Measurements from ENCODE around the gene SLC35F3. TPM values are rescaled to one million over a fixed set of nuclear protein-coding genes. Genes with fewer than 3 reads are reported as not detected.

Gene SLC35F3
- total RNA-seq, 1 experiment from 2014 or later = 0.94 TPM

DNA sequence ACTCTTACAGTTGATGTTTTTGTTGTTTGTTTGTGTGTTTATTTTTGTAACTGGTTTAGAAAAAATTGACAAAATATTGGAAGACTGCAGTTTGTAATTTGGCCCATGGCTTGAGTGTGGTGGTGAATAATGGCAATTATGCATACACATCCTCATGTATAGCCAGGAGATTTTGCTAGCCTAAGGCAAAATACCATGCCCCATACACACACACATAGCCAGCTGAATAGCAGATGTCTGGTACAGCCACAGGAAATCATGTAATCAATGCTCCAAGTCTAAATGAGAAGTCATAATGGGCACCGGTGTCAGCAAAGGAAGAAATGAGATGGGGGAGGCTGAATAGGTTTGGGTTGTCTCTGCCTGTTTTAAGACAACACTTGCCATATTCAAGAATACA, 333.6 kb downstream of the SLC35F3 start:
- ChIA-PET POLR2A (no interaction called here), CTCF (interaction anchor here (1.7 kb wide), 1 partner anchor 72 kb away, joined by 6 read pairs; no protein-coding TSS in a partner anchor)
- Mint-ChIP-seq H3K4me3 (no peak overlapping the region), H3K4me1 (peaks cover 4% of the 10 kb centered on the region; the same call in 1 of the 2 replicates), H3K36me3 (no peaks in the 10 kb centered on the region), H3K27ac (no peak overlapping the region), H3K9me3 (no peaks in the 10 kb centered on the region), H3K27me3 (ENCODE audit: low read depth) (no peaks in the 10 kb centered on the region; the same call in 1 of the 2 replicates)
- no peak for ATAC-seq
- no peak for DNase-seq (ENCODE audit: low spot score)
- TF ChIP-seq, protein P1, sequence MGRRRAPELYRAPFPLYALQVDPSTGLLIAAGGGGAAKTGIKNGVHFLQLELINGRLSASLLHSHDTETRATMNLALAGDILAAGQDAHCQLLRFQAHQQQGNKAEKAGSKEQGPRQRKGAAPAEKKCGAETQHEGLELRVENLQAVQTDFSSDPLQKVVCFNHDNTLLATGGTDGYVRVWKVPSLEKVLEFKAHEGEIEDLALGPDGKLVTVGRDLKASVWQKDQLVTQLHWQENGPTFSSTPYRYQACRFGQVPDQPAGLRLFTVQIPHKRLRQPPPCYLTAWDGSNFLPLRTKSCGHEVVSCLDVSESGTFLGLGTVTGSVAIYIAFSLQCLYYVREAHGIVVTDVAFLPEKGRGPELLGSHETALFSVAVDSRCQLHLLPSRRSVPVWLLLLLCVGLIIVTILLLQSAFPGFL (CRISPR knock-in tag; IDR thresholded peaks at IDR 0.05; ENCODE audit: borderline replicate concordance) = no peak
- no peak for TF ChIP-seq TCF7 (CRISPR knock-in tag; IDR thresholded peaks at IDR 0.05; ENCODE audit: low read depth)
- no peak for TF ChIP-seq JAZF1 (CRISPR knock-in tag; IDR thresholded peaks at IDR 0.05)
- TF ChIP-seq, protein P2, sequence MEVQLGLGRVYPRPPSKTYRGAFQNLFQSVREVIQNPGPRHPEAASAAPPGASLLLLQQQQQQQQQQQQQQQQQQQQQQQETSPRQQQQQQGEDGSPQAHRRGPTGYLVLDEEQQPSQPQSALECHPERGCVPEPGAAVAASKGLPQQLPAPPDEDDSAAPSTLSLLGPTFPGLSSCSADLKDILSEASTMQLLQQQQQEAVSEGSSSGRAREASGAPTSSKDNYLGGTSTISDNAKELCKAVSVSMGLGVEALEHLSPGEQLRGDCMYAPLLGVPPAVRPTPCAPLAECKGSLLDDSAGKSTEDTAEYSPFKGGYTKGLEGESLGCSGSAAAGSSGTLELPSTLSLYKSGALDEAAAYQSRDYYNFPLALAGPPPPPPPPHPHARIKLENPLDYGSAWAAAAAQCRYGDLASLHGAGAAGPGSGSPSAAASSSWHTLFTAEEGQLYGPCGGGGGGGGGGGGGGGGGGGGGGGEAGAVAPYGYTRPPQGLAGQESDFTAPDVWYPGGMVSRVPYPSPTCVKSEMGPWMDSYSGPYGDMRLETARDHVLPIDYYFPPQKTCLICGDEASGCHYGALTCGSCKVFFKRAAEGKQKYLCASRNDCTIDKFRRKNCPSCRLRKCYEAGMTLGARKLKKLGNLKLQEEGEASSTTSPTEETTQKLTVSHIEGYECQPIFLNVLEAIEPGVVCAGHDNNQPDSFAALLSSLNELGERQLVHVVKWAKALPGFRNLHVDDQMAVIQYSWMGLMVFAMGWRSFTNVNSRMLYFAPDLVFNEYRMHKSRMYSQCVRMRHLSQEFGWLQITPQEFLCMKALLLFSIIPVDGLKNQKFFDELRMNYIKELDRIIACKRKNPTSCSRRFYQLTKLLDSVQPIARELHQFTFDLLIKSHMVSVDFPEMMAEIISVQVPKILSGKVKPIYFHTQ (CRISPR knock-in tag; IDR thresholded peaks at IDR 0.05) = no peak
- TF ChIP-seq GABPB1 (CRISPR knock-in tag; IDR thresholded peaks at IDR 0.05) = no peak
- TF ChIP-seq, protein P3, sequence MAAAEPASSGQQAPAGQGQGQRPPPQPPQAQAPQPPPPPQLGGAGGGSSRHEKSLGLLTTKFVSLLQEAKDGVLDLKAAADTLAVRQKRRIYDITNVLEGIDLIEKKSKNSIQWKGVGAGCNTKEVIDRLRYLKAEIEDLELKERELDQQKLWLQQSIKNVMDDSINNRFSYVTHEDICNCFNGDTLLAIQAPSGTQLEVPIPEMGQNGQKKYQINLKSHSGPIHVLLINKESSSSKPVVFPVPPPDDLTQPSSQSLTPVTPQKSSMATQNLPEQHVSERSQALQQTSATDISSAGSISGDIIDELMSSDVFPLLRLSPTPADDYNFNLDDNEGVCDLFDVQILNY (CRISPR knock-in tag; IDR thresholded peaks at IDR 0.05) = no peak
- TF ChIP-seq SOX15 (CRISPR knock-in tag; IDR thresholded peaks at IDR 0.05) = no peak
- TF ChIP-seq, protein P4, sequence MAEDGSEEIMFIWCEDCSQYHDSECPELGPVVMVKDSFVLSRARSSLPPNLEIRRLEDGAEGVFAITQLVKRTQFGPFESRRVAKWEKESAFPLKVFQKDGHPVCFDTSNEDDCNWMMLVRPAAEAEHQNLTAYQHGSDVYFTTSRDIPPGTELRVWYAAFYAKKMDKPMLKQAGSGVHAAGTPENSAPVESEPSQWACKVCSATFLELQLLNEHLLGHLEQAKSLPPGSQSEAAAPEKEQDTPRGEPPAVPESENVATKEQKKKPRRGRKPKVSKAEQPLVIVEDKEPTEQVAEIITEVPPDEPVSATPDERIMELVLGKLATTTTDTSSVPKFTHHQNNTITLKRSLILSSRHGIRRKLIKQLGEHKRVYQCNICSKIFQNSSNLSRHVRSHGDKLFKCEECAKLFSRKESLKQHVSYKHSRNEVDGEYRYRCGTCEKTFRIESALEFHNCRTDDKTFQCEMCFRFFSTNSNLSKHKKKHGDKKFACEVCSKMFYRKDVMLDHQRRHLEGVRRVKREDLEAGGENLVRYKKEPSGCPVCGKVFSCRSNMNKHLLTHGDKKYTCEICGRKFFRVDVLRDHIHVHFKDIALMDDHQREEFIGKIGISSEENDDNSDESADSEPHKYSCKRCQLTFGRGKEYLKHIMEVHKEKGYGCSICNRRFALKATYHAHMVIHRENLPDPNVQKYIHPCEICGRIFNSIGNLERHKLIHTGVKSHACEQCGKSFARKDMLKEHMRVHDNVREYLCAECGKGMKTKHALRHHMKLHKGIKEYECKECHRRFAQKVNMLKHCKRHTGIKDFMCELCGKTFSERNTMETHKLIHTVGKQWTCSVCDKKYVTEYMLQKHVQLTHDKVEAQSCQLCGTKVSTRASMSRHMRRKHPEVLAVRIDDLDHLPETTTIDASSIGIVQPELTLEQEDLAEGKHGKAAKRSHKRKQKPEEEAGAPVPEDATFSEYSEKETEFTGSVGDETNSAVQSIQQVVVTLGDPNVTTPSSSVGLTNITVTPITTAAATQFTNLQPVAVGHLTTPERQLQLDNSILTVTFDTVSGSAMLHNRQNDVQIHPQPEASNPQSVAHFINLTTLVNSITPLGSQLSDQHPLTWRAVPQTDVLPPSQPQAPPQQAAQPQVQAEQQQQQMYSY (CRISPR knock-in tag; IDR thresholded peaks at IDR 0.05) = no peak
- TF ChIP-seq MXD4 (CRISPR knock-in tag; IDR thresholded peaks at IDR 0.05; ENCODE audit: borderline replicate concordance) = no peak
- TF ChIP-seq, protein P5, sequence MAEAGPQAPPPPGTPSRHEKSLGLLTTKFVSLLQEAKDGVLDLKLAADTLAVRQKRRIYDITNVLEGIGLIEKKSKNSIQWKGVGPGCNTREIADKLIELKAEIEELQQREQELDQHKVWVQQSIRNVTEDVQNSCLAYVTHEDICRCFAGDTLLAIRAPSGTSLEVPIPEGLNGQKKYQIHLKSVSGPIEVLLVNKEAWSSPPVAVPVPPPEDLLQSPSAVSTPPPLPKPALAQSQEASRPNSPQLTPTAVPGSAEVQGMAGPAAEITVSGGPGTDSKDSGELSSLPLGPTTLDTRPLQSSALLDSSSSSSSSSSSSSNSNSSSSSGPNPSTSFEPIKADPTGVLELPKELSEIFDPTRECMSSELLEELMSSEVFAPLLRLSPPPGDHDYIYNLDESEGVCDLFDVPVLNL (CRISPR knock-in tag; IDR thresholded peaks at IDR 0.05; ENCODE audit: borderline replicate concordance, low read depth) = no peak
- no peak for TF ChIP-seq ZNF121 (CRISPR knock-in tag; IDR thresholded peaks at IDR 0.05)
- no peak for TF ChIP-seq TEAD1 (CRISPR knock-in tag; IDR thresholded peaks at IDR 0.05)
- no peak for TF ChIP-seq ZNF671 (CRISPR knock-in tag; IDR thresholded peaks at IDR 0.05)
- TF ChIP-seq NFYB (CRISPR knock-in tag; conservative IDR thresholded peaks at IDR 0.05; ENCODE audit: low read depth) = no peak
- TF ChIP-seq CREB1 (CRISPR knock-in tag; IDR thresholded peaks at IDR 0.05) = no peak

DNA sequence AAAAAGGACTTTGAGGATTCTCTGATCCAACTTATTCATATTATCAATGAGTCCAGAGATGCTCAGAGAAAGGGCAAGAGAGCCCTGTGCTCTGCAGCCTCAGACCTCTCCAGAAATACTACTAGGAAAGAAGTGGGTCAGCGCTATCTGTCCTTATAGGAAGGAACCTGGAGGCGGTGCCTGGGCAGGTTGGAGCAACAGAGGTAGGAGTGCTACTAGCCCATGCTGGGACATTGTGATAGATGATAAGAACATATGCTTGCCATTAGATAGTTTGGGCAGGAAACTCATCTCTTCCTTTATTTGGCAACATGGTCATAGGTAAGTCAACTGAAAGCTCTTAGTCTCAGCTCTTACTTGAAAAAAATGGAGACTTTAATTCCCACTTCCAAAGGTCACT, 335.0 kb downstream of the SLC35F3 start:
- H3K4me1 Mint-ChIP-seq = peaks cover 4% of the 10 kb centered on the region; the same call in 1 of the 2 replicates
- DNase-seq (ENCODE audit: low spot score) = no peak
- no peak overlapping the region for H3K4me3 Mint-ChIP-seq
- no peaks in the 10 kb centered on the region for H3K9me3 Mint-ChIP-seq
- POLR2A ChIA-PET = no interaction called here
- ATAC-seq = no peak
- no peak overlapping the region for H3K27ac Mint-ChIP-seq
- CTCF ChIA-PET = no interaction called here
- no peaks in the 10 kb centered on the region; the same call in 1 of the 2 replicates for H3K27me3 Mint-ChIP-seq (ENCODE audit: low read depth)
- no peaks in the 10 kb centered on the region for H3K36me3 Mint-ChIP-seq
- TF ChIP-seq, protein P6, sequence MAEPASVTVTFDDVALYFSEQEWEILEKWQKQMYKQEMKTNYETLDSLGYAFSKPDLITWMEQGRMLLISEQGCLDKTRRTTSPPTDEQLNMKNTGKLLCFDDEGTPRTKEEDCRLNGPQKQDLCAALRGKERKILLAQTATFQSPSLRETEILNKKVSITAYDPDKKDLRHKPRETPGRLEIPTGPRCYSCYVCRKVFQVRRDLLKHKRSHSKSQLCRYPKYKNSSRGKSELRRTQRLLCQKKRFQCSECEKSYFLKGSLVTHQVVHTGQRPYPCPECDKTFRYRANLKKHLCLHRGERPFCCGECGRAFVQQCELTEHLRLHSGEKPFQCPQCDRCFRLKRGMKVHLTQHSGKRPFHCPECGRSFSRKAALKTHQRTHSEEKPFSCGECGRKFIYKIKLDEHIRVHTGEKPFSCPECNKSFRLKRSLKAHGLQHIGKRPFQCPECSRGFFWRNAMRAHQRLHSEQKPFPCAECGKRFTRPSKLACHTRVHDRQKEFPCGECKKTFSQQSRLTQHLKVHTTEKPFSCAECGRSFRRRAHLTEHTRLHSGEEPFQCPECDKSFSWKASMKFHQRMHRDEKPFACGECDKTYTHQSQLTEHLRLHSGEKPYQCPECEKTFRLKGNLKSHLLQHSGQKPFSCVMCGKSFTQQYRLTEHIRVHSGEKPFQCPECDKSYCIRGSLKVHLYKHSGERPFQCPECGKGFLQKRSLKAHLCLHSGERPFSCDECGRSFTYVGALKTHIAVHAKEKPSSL (CRISPR knock-in tag; conservative IDR thresholded peaks at IDR 0.05) = no peak
- TF ChIP-seq ZNF219 (CRISPR knock-in tag; IDR thresholded peaks at IDR 0.05; ENCODE audit: borderline replicate concordance) (no peak), ESRRA (CRISPR knock-in tag; IDR thresholded peaks at IDR 0.05; ENCODE audit: borderline replicate concordance) (no peak), GTF2I (CRISPR knock-in tag; conservative IDR thresholded peaks at IDR 0.05) (no peak), TEAD4 (CRISPR knock-in tag; IDR thresholded peaks at IDR 0.05) (no peak), ZNF138 (CRISPR knock-in tag; conservative IDR thresholded peaks at IDR 0.05) (no peak)
- TF ChIP-seq, protein P7, sequence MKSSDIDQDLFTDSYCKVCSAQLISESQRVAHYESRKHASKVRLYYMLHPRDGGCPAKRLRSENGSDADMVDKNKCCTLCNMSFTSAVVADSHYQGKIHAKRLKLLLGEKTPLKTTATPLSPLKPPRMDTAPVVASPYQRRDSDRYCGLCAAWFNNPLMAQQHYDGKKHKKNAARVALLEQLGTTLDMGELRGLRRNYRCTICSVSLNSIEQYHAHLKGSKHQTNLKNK (CRISPR knock-in tag; IDR thresholded peaks at IDR 0.05) = no peak
- TF ChIP-seq, protein P8, sequence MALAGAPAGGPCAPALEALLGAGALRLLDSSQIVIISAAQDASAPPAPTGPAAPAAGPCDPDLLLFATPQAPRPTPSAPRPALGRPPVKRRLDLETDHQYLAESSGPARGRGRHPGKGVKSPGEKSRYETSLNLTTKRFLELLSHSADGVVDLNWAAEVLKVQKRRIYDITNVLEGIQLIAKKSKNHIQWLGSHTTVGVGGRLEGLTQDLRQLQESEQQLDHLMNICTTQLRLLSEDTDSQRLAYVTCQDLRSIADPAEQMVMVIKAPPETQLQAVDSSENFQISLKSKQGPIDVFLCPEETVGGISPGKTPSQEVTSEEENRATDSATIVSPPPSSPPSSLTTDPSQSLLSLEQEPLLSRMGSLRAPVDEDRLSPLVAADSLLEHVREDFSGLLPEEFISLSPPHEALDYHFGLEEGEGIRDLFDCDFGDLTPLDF (CRISPR knock-in tag; IDR thresholded peaks at IDR 0.05) = no peak
